Measurements from ENCODE around the gene ERGIC1. TPM values are rescaled to one million over a fixed set of nuclear protein-coding genes. Genes with fewer than 3 reads are reported as not detected.

Gene ERGIC1
- total RNA-seq, 4 donors from 2014 or later, result 54.4 to 108 (median 88.0) TPM

- no peak overlapping the region for H3K4me3 ChIP-seq
- H3K27ac ChIP-seq, result peak overlapping the region in 2 of 4 donors; percentile 41 to 69
- H3K4me1 ChIP-seq, result peaks cover 7 to 11% of the 10 kb centered on the region in 2 donors
- intact Hi-C loops (cut with DNase I; ENCODE audit: low total_unique reads) (no loop called here), in situ Hi-C loops (cut with MboI; ENCODE audit: low sequenced_read_pairs in 4 of 4) (no loop called here)
- ATAC-seq (no peak), DNase-seq (no peak)
- H3K27me3 ChIP-seq, result no peaks in the 10 kb centered on the region
- H3K36me3 ChIP-seq, result peaks cover 0 to 22% of the 10 kb centered on the region in 2 donors
- no peaks in the 10 kb centered on the region for H3K9me3 ChIP-seq
- TF ChIP-seq POLR2A (IDR thresholded peaks at IDR 0.05), result no peak
- TF ChIP-seq, protein P1, sequence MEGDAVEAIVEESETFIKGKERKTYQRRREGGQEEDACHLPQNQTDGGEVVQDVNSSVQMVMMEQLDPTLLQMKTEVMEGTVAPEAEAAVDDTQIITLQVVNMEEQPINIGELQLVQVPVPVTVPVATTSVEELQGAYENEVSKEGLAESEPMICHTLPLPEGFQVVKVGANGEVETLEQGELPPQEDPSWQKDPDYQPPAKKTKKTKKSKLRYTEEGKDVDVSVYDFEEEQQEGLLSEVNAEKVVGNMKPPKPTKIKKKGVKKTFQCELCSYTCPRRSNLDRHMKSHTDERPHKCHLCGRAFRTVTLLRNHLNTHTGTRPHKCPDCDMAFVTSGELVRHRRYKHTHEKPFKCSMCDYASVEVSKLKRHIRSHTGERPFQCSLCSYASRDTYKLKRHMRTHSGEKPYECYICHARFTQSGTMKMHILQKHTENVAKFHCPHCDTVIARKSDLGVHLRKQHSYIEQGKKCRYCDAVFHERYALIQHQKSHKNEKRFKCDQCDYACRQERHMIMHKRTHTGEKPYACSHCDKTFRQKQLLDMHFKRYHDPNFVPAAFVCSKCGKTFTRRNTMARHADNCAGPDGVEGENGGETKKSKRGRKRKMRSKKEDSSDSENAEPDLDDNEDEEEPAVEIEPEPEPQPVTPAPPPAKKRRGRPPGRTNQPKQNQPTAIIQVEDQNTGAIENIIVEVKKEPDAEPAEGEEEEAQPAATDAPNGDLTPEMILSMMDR (IDR thresholded peaks at IDR 0.05 in 4 of 5, conservative IDR thresholded peaks at IDR 0.05 in 1 of 5), result no peak
These were observed 84.6 kb downstream of the ERGIC1 start for GRCh38 chr5:172918421-172919371.

- intact Hi-C loops (cut with DNase I; ENCODE audit: low total_unique reads) (no loop called here), in situ Hi-C loops (cut with MboI; ENCODE audit: low sequenced_read_pairs in 4 of 4) (loop anchor here in 1 of 4 donors (10.0 kb wide), 1 partner anchor 445 kb away; no protein-coding TSS in a partner anchor)
- H3K36me3 ChIP-seq, result peaks cover 0 to 16% of the 10 kb centered on the region in 2 donors
These were observed 85.7 kb downstream of the ERGIC1 start for GRCh38 chr5:172919525-172920446.

GRCh38 chr5:172920447-172920849 lies 86.4 kb downstream of the ERGIC1 start:
- in situ Hi-C loops (cut with MboI; ENCODE audit: low sequenced_read_pairs in 4 of 4), result loop anchor here in 1 of 4 donors (10.0 kb wide), 1 partner anchor 446 kb away; no protein-coding TSS in a partner anchor
- H3K4me3 ChIP-seq, result no peak overlapping the region
- peak overlapping the region; percentile 41 to 69 (median 62) for H3K27ac ChIP-seq
- intact Hi-C loops (cut with DNase I; ENCODE audit: low total_unique reads), result no loop called here
- H3K36me3 ChIP-seq, result peaks cover 0 to 9% of the 10 kb centered on the region in 2 donors
- peaks cover 7 to 11% of the 10 kb centered on the region in 2 donors for H3K4me1 ChIP-seq
- DNase-seq (peak; percentile 56 to 65), ATAC-seq (peak; percentile 60 to 82)
- H3K9me3 ChIP-seq, result no peaks in the 10 kb centered on the region
- H3K27me3 ChIP-seq, result no peaks in the 10 kb centered on the region
- TF ChIP-seq, protein P1 (IDR thresholded peaks at IDR 0.05 in 4 of 5, conservative IDR thresholded peaks at IDR 0.05 in 1 of 5), result no peak
- no peak for TF ChIP-seq POLR2A (IDR thresholded peaks at IDR 0.05)

More at GRCh38 chr5:172919525-172920446, 85.7 kb downstream of the ERGIC1 start:
- Histone ChIP-seq H3K27ac (peak overlapping the region; percentile 41 to 69 (median 62)), H3K4me1 (peaks cover 7 to 11% of the 10 kb centered on the region in 2 donors), H3K4me3 (no peak overlapping the region), H3K27me3 (no peaks in the 10 kb centered on the region), H3K9me3 (no peaks in the 10 kb centered on the region)
- peak; percentile 49 to 76 for DNase-seq
- no peak for TF ChIP-seq POLR2A (IDR thresholded peaks at IDR 0.05)
- TF ChIP-seq, protein P1 (IDR thresholded peaks at IDR 0.05 in 4 of 5, conservative IDR thresholded peaks at IDR 0.05 in 1 of 5), result no peak
- ATAC-seq, result peak; percentile 48 to 77

DNA sequence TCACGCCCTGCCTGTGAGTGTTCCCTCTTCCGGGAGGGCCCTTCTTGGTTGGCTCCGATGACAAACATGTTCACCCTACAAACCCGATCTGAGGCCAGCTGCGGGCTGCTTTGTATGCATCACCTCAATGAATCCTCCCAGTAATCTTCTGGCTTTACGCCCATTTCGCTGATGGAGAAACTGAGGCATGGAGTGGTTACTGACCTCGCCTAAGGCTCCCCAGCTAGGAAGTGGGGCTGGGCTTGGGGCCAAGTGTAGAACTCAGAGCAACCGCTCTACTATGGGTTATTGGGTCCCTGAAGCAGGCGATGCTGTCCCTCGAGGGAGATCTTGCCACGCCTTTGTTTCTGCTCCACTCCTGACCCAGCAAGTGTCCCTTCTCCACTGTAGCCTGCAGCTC lies 86.9 kb downstream of the ERGIC1 start:
- intact Hi-C loops (cut with DNase I; ENCODE audit: low total_unique reads) (no loop called here), in situ Hi-C loops (cut with MboI; ENCODE audit: low sequenced_read_pairs in 4 of 4) (loop anchor here in 1 of 4 donors (10.0 kb wide), 1 partner anchor 446 kb away; no protein-coding TSS in a partner anchor)
- no peaks in the 10 kb centered on the region for H3K27me3 ChIP-seq
- peaks cover 7 to 11% of the 10 kb centered on the region in 2 donors for H3K4me1 ChIP-seq
- no peaks in the 10 kb centered on the region for H3K9me3 ChIP-seq
- ATAC-seq, result no peak
- H3K4me3 ChIP-seq, result no peak overlapping the region
- peaks cover 0 to 7% of the 10 kb centered on the region in 2 donors for H3K36me3 ChIP-seq
- H3K27ac ChIP-seq, result peak overlapping the region in 1 of 4 donors; percentile 69
- DNase-seq, result no peak
- no peak for TF ChIP-seq POLR2A (IDR thresholded peaks at IDR 0.05)
- TF ChIP-seq, protein P1 (IDR thresholded peaks at IDR 0.05 in 4 of 5, conservative IDR thresholded peaks at IDR 0.05 in 1 of 5), result no peak
